Umbilical cord (tissue), 2 donors: ENCODE results near the gene PGF. TPM values are rescaled to one million over a fixed set of nuclear protein-coding genes. Genes with fewer than 3 reads are reported as not detected.

Experiments
- DNase-seq: peaks from one replicate; pipeline ENCODE4 v3.0.0-alpha.2; 2015; ENCODE audit warnings: low spot score
- total RNA-seq: library from RNA; depleted of rRNA; stranded (reverse); fragments of >200 nt; gene quantifications from one replicate; pipeline ENCODE4 v1.2.3, GENCODE V29; 2014; ENCODE audit warnings: low replicate concordance; ENCODE audit not compliant: insufficient read depth

PGF gene
- total RNA-seq, 1 donor from 2014 or later: 9.4 TPM

DNA sequence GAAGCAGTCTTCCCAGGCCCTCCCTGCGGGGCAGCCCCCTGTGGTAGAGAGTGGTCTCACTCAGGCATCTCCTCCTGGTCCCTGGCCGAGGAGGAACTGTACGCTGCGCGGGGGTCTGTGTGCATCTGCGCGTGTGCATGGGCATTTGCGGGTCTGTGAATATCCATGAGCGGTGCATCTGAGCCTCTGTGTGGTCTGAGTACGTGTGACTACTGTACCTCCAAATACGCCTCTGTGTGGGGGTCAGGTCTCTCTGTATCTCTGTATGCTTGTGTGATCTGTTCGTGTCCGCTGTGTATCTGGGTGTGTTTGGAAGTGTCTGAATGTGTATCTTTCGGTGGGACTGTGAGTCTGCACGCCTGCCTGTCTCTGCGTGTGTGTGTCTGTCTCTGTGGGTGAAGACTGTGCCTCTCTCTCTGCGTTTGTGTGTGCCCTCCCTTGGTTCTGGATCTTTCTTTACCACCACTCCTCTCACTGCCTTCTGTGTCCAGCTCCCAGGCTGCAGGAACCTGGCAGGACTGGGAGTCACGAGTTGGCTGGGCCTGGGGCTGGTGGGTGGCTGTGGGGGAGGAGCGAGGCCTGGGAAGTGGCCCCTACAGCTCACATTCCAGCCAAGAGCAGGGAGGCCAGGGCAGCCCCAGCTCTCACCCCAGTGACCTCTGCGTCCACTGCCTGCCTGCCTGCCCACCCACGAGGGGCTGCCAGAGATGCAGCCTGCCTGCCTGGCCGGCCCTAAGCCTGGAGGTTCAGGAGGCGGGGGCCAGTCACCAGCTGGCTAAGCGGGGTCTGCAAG is 1.1 kb upstream of the PGF start:
- no peak for DNase-seq

DNA sequence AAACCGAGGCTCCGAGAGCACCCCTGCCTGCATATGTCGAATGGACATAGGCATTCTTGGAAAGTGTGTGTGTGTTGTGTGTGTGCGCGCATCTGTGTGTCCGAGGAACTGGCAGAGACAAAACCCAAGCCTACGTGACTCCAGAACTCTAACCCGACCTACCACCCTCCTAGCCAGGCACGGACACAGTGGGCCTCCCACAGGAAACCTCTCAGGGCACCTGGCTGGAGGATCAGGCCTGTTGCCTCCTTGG is 556 bp upstream of the PGF start:
- no peak for DNase-seq

DNA sequence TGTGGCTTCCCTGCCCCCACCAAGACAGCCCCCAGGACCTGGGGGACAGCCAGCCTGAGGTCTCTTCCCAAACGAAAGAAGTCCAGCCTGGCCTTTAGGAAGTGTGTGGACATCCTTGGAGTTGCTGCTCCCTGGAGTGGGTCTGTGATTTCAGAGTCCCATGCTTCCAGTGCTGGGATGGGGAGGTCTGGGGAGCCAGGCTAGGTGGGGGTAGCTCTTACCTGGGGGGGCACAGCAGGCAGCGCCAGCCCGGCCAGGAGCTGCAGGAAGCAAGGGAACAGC is 509 bp downstream of the PGF start:
- no peak for DNase-seq

DNA sequence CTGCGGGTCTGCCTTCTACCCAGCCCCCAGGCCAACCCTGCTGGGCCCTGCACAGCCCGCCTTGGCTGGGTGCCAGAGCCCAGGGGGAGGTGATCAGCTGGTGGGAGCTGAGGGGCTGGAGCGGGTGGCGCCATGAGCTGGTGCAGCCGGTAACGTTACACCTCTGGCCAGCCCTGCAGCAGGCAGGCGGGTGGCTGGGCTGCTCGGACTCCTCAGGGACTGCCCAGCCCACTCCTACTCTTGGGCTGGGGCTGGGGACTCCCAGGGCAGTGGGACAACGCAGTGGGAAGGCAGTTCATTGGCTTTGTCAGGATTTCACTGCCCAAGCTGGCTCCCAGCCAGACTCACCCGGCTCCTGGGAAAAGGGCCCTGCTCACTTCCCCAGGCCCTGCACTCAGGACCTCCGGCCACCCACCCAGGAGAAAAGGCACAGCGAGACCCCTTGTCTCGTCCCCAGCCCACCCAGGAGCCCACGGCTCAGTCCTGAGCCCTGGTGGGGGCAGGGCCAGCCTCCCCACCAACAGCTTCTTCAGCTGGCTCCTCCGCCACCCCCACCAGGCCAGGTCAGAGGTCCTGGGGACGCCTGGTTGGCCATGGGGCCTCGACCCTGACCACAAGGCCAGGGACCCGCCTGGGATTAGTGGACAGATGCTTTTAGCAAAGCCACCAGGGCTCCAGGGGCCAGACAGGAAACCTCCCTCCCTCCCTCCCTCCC is 1.0 kb downstream of the PGF start:
- no peak for DNase-seq

DNA sequence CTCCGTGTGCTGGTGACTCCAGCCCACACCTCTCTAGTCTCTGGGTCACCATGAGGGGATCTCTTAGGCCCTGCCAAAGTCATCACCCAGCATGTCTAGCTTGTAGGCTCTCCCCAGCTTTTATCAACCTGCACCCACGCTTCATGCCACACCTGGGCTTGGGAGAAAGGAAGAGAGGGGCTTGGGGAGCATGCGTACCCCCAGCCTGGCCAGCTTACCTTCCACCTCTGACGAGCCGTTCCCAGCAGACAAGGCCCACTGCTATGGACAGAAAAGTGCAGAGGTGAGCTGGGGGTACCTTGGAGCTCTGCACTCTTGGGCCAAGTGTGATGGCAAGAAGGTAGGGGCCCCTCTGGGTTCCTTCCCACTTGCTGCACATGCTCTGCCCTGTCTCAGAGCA is 1.7 kb downstream of the PGF start:
- no peak for DNase-seq

DNA sequence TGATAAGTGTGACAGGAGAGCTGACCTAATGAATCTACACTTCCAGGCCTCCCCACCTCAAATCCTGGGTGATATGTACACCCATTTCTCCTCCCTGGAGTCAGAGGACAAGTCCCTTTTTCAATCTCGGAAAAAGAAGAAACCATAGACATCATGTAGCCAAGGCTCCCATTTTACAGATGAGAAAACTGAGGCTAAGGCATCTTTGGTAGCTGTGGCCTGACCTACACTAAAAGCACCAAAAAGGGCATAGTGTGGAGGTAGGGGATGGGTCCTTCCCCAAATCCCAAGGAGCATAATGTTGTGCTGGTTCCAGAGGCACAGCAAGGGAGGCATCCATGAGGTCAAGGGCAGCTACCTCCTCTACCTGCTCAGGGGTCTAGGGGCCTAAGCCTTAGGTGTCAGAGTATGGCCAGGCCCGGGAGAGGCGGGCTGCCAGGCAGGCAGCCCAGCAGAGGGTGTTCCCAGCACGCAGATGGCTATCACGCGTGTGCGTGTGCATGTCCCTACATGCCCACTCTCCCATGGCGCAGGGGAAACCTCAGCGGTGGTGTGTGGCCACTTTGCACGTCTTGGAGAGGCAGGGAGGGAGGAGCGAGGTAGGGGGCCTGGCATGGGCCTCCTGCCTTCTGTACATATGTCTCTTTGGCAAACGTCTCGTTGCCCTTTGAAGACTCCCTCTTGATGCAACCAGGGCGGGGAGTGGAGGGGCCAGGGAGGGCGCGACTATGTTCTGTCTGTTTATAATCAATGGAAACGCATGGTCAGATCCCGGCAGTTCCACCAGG is 2.5 kb downstream of the PGF start:
- peak; percentile 57 for DNase-seq

DNA sequence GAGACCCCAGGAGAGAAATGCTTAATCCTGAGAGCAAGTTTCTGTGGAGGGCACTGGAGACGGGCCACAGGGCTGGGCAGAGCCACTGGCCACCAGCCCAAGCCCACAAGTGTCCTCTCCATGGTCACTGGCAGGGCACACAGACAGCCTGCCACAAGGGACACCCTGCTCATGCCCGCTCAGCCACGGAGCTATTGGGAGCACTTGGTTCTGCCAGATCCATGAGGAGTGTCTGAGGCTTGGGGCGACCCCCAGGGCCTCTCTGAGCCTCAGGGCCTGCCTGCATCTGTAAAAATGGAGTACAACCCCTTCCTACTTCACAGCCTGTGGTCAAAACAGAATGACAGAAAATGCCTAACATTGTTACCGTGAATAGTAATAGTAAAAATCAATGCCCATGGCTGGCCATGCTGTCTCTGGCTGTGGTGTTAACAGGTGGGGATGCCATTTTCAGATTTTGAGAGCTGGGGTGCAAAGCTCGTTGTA is 3.2 kb downstream of the PGF start:
- no peak for DNase-seq

DNA sequence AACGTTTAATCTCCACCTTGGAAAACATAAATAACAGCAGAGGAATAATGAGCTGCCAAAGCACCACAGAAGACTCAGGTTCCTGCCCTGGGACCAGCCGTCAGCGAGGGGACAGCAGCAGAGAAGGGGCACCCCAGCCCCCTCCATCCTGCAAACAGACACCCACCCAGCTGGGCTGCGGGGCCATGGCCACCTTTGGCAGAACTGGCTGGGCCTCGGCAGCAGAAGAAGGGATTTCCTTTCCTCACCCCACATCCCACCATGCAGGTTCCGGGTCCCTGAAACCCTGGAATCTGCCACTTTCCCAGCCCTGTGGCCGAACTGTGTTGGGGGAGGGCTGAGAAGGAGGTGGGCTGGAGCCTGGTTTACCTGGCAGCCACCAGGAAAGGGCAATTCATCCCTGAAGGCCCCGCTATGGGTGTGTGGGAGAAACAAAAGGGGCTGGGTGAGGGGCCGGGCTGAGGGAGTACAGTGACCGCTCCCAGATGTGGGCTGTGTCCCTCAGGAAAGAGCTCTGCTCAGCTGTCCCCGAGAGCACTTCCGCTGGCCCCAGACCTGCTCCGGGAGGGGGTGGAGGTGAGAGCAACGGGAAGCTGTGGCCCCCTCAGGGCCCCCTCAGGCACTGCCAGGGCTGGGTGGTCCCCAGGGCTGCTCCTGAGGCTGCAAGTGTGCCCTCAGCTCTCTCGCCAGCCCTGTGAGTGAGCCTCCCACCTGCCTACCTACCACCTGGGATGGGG is 3.8 kb downstream of the PGF start:
- no peak for DNase-seq

DNA sequence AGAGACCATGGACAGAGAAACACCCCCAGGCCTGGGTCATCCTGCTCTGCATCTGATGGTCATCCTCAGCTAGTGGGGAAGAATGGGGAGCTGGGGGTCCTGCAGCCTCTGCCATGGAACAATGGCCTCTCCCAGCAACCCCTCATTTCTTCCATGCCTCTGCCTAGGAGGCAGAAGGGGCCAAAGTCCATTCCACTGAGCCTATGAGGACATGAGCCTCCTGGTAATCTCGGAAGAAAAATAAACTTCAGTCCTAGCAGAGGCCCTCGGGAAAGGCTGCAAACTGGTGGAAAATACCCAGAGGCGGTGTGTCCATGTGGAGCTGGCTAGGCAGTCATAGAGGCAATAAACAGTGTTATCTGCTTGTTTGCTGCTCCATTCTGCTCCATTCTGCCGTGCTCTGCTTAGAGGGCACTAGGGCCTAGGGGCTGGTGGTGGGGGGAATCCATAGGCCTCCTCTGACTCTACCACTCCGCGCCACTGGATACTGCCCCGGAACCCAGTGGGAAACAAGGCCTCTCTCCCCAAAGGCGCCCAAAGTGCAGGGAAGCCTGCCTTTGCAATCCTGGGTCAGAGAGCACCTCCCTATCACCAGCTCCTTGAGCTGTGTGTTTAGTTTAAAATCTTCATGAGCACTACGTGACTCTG is 4.5 kb downstream of the PGF start:
- no peak for DNase-seq

DNA sequence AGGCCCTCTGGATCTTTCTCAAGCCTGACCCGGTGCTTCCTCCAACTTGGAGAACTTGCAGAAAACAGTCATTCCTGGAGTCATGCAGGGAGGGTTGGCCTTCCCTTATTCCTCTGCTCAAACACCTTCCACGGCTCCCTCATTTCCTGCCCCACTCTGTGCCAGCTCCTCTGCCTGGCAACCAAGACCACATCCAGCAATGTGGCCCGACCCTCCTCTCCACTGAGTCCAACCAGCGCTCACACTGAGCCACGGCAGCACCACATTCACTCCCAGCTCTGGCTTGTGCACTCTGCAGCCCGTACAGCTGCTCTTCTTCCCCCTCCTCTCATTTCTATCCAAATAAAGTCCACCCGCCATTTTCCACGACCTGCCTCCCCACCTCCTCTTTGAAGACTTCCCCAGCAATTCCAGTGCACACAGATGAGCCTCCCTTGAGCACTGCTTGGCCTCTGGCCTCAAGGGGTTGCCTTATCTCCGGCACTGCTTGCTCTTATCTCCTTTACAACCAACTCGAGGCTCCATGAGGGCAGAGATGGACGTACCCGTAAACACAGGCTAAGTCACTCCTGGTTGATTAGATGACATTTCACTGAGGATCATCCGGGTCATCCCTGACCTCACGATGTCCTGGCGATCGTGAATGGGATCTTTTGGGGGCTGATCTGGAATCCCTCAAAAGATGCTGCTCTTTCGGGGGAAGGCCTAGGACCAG is 5.4 kb downstream of the PGF start:
- DNase-seq: no peak

DNA sequence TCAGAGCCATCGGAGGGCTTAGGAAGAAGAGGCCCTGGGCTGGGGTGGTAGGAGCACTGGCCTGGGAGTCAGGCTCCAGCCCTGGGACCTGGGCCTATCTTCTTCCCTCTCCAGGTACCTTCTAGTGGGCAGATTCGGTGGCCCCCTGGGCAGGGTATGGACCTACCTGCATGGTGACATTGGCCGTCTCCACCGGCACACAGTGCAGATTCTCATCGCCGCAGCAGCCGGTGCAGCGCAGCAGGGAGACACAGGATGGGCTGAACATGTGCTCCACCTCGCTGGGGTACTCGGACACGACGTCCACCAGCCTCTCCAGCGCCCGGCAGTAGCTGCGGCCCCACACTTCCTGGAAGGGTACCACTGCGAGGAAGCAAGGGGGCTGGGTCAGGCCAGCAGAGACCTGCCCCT is 6.2 kb downstream of the PGF start:
- DNase-seq: no peak

DNA sequence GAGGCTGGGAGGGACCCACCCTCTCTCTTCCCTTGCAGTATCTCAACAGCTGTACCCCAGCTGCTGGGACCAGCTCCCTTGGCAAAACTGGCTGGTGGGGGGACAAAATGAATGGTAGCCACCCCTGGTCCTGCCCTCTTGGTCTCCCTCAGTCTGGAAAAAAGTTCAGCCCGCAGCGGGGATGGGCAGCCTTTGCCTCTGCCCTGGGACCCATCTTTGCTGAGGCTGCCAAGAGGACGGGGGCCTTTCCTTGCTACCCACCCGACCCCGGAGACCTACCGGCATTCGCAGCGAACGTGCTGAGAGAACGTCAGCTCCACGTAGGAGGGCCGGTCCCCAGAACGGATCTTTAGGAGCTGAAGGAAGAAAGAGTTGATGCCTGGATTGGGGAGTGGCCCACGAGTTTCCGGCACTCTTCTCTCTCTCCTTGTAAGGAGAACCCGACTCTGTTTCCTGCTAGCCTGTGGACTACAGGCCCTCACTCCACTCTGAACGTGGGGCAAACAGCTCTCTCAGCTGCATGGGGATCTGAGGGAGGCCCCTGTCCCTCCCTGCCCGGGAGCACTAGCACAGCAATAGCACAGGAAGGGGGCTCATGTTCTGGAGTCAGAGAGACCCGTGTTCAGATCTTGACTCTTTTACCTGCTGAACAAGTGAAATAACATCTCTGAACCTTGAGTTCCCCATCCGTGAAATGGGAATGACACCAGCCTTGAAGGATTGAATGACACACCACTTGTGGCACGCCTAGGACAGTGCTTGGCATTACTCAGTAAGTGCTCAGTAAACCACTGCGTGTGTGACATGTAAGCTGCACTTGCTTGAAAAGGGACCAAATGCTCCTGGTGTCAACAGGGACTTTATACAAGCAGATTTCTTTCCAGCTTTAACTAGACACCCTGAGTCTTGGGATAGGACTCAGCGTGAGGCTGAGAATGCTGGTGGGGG is 6.9 kb downstream of the PGF start:
- DNase-seq: no peak

DNA sequence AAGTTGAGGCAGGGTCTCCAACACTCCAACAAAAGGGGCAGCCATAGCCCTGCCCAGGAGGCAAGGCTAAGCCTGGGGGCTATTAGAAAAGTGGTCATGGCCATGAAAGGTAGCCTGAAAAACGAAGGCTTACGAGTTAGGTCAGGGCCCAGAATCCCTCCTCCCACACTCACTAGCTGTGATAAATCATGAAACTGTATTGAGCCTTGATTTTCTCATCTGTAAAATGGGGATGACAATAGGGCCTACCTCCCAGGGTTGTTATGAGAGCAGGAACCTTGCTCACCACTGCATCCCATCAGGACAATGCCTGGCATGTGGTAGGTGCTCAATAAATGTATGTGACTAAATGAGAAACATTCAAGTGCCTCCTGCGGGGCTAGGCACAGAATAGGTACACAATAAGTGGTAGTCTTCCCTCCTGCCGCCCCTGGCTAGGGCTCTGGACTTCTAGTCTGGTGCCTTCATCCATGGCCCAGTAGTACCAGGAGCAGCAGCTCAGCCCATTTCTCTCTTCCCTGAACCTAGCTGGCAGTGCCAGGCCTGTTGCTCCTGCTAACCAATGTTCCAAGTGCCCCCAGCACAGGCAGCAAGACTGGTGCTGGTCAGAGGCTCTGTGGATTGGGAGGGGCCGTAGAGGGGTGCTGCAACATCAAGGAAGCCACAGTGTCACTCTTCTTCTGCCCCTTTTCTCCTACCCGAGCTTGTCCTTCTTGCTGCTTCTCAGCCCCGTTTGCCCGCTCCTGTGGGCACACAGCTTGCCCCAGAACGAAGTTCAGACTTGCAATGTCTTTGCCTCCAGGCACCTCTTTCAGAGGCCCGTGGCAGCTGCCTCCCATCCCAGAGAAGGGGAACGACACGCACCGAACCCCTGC is 7.8 kb downstream of the PGF start:
- DNase-seq: no peak

DNA sequence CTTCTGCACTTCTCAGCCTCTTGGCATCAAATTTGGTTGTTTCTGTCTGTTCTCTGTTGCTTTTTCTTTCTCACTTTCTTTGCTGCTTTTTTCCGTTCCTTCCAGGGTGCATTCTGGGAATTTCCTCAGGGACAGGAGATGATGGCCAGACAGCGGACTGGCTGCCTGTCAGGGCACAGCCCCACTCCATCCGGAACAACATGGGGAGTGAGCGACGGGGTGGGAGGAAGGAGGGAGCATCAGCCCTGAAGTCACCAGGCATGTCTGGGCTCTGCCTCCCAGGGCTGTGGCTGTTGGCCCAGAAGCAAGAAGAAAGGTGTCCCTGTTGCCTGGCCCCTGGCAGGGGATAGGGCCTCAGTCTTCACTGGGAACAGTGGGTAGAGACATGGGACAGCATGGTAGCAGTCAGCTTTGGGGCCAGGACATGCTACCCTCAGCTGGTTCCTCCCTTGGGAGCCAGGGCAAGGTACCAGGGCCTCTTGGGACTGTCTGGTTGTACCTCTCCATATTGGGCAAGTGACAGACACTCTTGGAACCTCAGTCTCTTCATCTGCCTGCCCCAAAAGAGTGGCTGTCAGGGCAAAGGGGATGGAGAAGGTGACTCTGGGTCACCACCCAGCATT is 8.6 kb downstream of the PGF start:
- DNase-seq: no peak

DNA sequence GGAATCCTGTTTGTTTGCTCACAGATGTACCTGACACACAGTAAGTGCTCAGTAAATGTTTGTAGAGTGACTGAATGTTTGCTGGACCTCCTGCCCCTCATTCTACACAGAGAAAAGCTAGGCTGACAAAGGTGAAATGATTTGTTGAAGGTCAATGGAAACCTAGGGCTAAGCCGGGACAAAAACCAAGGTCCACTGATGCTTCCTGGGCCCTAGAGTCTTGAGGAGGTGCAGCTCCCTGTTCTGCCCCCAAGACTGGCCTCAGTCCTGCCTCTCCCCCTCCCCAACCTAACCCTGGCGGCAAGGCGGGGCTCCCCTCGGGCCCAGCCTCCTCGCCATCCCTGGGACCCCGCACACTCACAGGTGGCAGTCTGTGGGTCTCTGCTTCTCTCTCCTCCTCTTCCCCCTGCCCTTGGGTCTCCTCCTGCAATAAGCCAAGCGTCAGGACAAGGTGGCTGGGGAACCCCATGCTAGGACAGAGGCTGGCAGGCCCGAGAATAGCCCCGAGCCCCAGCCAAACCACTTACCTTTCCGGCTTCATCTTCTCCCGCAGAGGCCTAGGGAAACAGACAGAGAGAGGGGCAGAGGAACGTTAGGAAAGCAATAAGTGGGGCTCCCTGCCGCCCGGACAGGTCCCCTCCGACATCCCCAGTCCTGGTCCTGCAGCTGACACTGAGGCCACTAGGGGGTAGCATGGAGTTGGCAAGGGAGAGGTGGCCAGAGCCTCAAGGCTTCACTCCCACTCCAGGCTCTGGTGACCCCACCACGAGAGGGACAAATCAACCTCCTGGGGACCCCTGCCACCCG is 9.3 kb downstream of the PGF start:
- peak; percentile 78 for DNase-seq

DNA sequence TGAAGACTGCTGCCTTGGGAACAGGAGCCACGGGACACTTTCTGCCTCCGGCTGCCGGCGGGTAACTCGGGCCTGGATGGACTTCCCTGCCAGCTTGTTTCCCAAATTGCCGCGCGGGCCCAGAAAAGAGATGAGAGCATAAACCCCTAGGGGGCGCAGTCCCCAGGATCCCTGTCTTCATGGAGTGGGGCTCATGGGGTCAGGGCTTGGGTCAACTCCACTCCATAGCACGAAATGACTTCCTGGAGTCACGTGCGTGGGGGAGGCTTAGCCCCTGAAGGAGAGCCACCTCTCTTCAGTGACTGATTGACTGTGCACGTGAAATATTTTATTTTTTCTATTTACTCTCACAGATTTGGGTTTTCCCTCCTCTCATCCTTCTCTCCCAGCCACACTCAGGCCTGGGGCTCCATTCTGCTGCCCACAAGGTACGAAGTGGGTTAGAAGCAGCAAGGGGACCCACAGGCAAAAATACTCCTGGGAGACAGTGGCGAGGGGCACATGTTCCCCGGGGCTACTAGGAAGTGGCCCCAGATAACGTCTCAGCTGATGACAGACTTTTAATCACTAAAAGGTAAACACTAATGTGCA is 10.0 kb downstream of the PGF start:
- no peak for DNase-seq

DNA sequence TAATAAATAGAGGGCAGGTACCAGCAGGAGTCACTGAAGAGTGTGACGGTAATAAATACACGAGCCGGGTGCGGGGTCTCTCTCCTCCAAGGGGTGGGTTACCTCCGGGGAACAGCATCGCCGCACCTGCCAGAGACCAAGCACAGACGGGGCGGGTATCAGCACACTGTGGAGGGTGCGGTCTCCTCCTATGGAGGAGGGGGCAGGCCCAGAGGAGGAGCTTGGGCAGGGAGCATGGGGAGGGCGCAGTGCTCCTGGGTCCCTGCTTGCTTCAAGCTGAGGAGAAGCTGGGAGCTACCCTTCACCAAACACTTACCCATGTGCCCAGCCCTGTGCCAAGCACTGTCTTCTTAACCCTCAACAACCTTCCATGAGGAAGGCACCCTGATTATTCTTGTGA is 12.8 kb downstream of the PGF start:
- no peak for DNase-seq
